Measurements from ENCODE around the gene NGEF.

DNA sequence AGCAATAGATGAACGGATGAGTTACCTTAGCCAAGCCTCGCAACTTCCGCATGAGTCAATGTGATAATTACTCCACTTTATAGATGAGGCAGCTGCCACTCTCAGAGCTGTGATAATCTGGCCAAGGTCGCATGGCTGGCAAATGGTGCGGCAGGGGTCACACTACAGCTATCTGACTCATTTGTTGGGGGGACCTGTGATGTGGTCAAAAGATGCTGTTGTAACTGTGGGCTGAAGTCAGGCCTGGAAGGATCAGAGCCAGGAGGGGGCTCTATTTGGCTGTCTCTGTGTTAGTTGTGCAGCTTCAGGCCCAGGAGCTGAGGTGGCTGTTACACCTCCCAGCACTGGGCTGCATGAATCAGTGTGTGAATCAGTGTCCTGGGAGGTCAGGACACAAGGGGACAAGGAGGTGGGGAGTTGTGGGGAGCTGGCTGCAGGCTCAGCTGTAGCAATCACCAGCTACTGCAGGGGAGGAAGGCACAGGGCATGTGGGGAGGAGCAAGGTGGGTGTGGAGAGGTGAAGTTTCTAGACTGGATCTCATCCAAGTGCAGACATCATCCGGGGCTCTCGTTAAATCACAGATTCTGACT, 33.1 kb downstream of the NGEF start:
- TF ChIP-seq POLR2A (IDR thresholded peaks at IDR 0.05): no peak
- TF ChIP-seq, protein P1, sequence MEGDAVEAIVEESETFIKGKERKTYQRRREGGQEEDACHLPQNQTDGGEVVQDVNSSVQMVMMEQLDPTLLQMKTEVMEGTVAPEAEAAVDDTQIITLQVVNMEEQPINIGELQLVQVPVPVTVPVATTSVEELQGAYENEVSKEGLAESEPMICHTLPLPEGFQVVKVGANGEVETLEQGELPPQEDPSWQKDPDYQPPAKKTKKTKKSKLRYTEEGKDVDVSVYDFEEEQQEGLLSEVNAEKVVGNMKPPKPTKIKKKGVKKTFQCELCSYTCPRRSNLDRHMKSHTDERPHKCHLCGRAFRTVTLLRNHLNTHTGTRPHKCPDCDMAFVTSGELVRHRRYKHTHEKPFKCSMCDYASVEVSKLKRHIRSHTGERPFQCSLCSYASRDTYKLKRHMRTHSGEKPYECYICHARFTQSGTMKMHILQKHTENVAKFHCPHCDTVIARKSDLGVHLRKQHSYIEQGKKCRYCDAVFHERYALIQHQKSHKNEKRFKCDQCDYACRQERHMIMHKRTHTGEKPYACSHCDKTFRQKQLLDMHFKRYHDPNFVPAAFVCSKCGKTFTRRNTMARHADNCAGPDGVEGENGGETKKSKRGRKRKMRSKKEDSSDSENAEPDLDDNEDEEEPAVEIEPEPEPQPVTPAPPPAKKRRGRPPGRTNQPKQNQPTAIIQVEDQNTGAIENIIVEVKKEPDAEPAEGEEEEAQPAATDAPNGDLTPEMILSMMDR (IDR thresholded peaks at IDR 0.05): no peak
- no peak for TF ChIP-seq POLR2AphosphoS5 (IDR thresholded peaks at IDR 0.05)
- TF ChIP-seq EP300 (IDR thresholded peaks at IDR 0.05): no peak

Data from suprapubic skin (tissue), 4 donors.